BJ (cell line): ENCODE results near the gene HPCAL1. TPM values are rescaled to one million over a fixed set of nuclear protein-coding genes. Genes with fewer than 3 reads are reported as not detected.

ENCODE experiments used
- CTCF ChIA-PET: fragments of 350-600 bp; formaldehyde crosslinking; extraction: SDS; loops from one replicate; lab custom pipeline; 2021; ENCODE audit warnings: antibody characterized with exemption, inconsistent platforms; lab: Yijun Ruan, JAX
- POLR2A ChIA-PET: fragments of 300-600 bp; sonication (Branson Sonifier 250); formaldehyde crosslinking; extraction: SDS; loops from one replicate; lab custom pipeline; 2021; ENCODE audit warnings: antibody characterized with exemption; lab: Charles Lee
- DNase-seq: peaks from one replicate; pipeline ENCODE4 v3.0.0-alpha.2; 2011; ENCODE audit warnings: low read depth
- H3K27me3 ChIP-seq: 2 replicates; pipeline ENCODE4 v1.6.0; 2011; ENCODE audit warnings: low read length; ENCODE audit not compliant: control insufficient read depth, insufficient read depth
- H3K36me3 ChIP-seq: 2 replicates; pipeline ENCODE4 v1.5.1; 2011; ENCODE audit warnings: low read length; ENCODE audit not compliant: control insufficient read depth, insufficient read depth
- H3K4me3 ChIP-seq: 2 replicates; pipeline ENCODE4 v1.5.1; 2011; ENCODE audit warnings: low read depth, mild to moderate bottlenecking, control low read depth, low read length
- polyA plus RNA-seq: library from polyadenylated mRNA; depleted of rRNA; stranded (reverse); fragments of >200 nt; gene quantifications from 2 replicates; pipeline ENCODE4 v1.2.3, GENCODE V29; 2011
- TF ChIP-seq, protein P1 (sequence below): IDR thresholded peaks from 2 replicates; pipeline ENCODE4 v1.5.1; 2011; ENCODE audit warnings: low read depth, mild to moderate bottlenecking, control low read depth, inconsistent platforms, low read length, moderate library complexity; ENCODE audit not compliant: insufficient read depth

HPCAL1 gene
- polyA plus RNA-seq, 1 experiment, result 17.6 TPM

DNA sequence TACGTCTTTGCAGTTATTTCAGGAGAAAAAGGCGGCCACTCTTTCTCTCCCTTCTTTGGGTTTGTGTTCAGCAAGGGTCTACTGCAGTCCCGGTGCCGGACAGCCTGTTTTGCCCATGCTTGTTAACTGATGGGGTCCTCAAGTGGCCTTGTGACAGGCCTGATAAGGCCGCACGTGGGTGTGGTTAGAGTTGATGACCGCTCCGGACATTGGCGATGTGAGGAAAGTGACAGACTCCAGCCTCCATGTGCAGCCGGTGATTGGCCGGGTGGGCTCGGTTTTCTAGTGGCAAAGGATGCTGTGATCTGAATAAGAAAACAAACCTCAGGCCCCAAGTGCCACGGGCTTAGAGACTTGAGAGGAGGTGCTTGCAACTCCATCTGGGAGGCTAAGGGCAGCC lies 15.6 kb downstream of the HPCAL1 start:
- Histone ChIP-seq H3K36me3 (no peaks in the 10 kb centered on the region), H3K27me3 (no peaks in the 10 kb centered on the region), H3K4me3 (no peak overlapping the region)
- POLR2A ChIA-PET, result no interaction called here
- TF ChIP-seq, protein P1, sequence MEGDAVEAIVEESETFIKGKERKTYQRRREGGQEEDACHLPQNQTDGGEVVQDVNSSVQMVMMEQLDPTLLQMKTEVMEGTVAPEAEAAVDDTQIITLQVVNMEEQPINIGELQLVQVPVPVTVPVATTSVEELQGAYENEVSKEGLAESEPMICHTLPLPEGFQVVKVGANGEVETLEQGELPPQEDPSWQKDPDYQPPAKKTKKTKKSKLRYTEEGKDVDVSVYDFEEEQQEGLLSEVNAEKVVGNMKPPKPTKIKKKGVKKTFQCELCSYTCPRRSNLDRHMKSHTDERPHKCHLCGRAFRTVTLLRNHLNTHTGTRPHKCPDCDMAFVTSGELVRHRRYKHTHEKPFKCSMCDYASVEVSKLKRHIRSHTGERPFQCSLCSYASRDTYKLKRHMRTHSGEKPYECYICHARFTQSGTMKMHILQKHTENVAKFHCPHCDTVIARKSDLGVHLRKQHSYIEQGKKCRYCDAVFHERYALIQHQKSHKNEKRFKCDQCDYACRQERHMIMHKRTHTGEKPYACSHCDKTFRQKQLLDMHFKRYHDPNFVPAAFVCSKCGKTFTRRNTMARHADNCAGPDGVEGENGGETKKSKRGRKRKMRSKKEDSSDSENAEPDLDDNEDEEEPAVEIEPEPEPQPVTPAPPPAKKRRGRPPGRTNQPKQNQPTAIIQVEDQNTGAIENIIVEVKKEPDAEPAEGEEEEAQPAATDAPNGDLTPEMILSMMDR, result no peak
- no peak for DNase-seq
- CTCF ChIA-PET, result interaction anchor here (1.2 to 1.4 kb wide), 3 partner anchors 10 to 91 kb away, joined by 4 to 6 read pairs (median 5); no protein-coding TSS in a partner anchor

DNA sequence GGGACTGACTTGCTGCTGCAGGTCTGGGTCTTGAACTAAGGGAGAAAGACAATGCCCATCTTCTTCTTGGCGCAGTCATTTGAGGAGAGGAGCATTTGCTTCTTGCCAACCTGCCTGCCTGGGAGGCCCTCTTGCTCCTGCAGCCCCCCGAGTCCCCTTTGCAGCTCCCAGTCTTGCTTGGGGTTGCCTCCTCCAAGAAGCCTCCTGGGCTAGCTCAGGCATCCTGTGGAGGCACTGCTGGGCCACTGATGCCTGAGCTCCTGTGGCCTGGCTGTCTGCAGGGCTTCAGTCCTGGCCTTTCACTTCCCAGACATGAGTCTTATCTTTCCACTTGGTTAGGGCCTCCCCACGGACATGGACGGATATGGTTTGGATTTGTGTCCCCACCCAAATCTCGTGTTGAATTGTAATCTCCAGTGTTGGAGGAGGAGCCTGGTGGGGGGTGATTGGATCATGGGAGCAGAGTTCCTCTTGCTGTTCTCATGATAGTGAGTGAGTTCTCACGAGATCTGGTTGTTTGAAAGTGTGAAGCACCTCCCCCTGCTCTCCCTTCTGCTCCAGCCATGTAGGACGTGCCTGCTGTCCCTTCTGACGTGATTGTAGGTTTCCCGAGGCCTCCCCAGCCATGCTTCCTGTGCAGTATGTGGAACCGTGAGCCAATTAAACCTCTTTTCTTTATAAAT lies 17.3 kb downstream of the HPCAL1 start:
- ChIA-PET POLR2A (no interaction called here), CTCF (interaction anchor here (1.3 kb wide), 1 partner anchor 17 kb away, joined by 4 read pairs; the partner anchor contains the start of gene HPCAL1)
- DNase-seq, result no peak
- no peak overlapping the region for H3K4me3 ChIP-seq
- no peaks in the 10 kb centered on the region for H3K36me3 ChIP-seq
- TF ChIP-seq, protein P1, result no peak
- H3K27me3 ChIP-seq, result no peaks in the 10 kb centered on the region

DNA sequence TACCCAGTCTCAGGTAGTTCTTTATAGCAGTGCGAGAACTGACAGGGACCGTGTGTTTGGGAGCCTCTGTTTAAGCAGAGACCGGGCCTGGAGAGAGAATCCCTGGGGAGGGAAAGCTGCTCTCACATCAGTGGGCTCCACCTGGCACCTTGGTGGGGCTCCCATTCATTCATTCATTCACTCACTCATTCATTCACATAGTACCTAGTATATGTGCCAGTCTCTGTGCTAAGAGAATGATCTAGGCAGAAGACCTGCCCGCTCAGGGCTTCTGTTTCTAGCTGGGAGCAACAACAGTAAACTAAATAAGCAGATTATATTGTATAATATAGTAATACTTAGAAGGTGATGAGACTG lies 17.8 kb downstream of the HPCAL1 start:
- no peaks in the 10 kb centered on the region for H3K27me3 ChIP-seq
- no peaks in the 10 kb centered on the region for H3K36me3 ChIP-seq
- TF ChIP-seq, protein P1, result no peak
- ChIA-PET POLR2A (no interaction called here), CTCF (no interaction called here)
- DNase-seq, result no peak
- H3K4me3 ChIP-seq, result no peak overlapping the region

DNA sequence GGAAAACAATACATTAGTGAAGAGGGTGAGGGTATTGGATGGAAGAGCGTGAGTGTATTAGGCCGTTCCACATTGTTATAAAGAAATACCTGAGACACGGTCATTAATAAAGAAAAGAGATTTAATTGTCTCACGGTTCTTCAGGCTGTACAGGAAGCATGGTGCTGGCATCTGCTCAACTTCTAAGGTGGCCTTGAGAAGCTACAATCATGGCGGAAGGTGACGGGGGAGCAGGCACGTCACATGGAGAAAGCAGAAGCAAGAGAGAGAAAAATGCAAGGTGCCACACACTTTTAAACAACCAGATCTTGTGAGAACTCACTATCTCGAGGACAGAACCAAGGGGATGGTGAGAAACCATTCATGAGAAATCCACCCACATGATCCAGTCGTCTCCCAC lies 18.2 kb downstream of the HPCAL1 start:
- ChIA-PET POLR2A (no interaction called here), CTCF (no interaction called here)
- Histone ChIP-seq H3K36me3 (no peaks in the 10 kb centered on the region), H3K4me3 (no peak overlapping the region), H3K27me3 (no peaks in the 10 kb centered on the region)
- TF ChIP-seq, protein P1, result no peak
- DNase-seq, result no peak

DNA sequence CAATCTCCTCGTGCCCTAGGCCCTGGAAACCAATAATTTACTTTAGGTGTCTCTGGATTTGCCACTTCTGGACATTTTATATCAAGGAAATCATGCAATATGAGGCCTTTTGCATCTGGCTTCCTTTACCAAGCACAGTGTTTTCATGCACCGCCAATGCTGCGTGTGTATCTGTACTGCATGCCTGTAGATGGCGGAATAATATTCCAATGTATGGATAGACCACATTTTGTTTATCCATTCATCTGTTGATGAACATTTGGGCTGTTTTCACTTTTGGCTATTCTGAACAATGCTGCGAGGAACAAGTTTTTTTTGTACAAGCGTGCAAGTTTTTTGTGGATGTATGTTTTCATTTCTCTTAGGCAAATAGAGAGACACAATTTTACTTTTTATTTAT lies 18.9 kb downstream of the HPCAL1 start:
- no peak for DNase-seq
- ChIA-PET CTCF (no interaction called here), POLR2A (no interaction called here)
- TF ChIP-seq, protein P1, result no peak
- H3K4me3 ChIP-seq, result no peak overlapping the region
- H3K27me3 ChIP-seq, result no peaks in the 10 kb centered on the region
- no peaks in the 10 kb centered on the region for H3K36me3 ChIP-seq
